Activated naive CD8-positive, alpha-beta T cell treated with anti-CD3 and anti-CD28 coated beads for 36 hours (primary cell): Measurements from ENCODE around the gene RALA. TPM values are rescaled to one million over a fixed set of nuclear protein-coding genes. Genes with fewer than 3 reads are reported as not detected.

ENCODE experiments used
- DNase-seq: peaks from one replicate; pipeline ENCODE4 v3.0.0; 2021
- H3K27ac Mint-ChIP-seq: one replicate; pipeline ENCODE4 v1.8.0; 2022; ENCODE audit warnings: mild to moderate bottlenecking, moderate library complexity, mixed read lengths
- H3K27me3 Mint-ChIP-seq: one replicate; pipeline ENCODE4 v1.8.0; 2022; ENCODE audit warnings: mild to moderate bottlenecking, mixed read lengths
- H3K36me3 Mint-ChIP-seq: one replicate; pipeline ENCODE4 v1.8.0; 2021; ENCODE audit warnings: mild to moderate bottlenecking, mixed read lengths
- H3K4me1 Mint-ChIP-seq: one replicate; pipeline ENCODE4 v1.8.0; 2021; ENCODE audit warnings: mixed read lengths
- H3K4me3 Mint-ChIP-seq: one replicate; pipeline ENCODE4 v1.8.0; 2022; ENCODE audit warnings: mild to moderate bottlenecking, moderate library complexity, mixed read lengths
- H3K9me3 Mint-ChIP-seq: one replicate; pipeline ENCODE4 v1.8.0; 2022; ENCODE audit warnings: mixed read lengths
- total RNA-seq, 2 experiments: library from RNA; stranded (reverse); gene quantifications; one replicate each; pipeline ENCODE4 v1.2.3, GENCODE V29; 2021

Gene RALA
- total RNA-seq, 2 experiments from 2014 or later = 38.0 to 40.6 TPM

- Mint-ChIP-seq H3K36me3 (no peaks in the 10 kb centered on the region), H3K4me1 (peaks cover 49% of the 10 kb centered on the region), H3K27me3 (peaks cover 5% of the 10 kb centered on the region), H3K27ac (no peak overlapping the region), H3K9me3 (peaks cover 3% of the 10 kb centered on the region), H3K4me3 (no peak overlapping the region)
- no peak for DNase-seq
Measured at GRCh38 chr7:39606352-39606751, 17.0 kb upstream of the RALA start.

- peaks cover 3% of the 10 kb centered on the region for H3K9me3 Mint-ChIP-seq
- no peaks in the 10 kb centered on the region for H3K36me3 Mint-ChIP-seq
- no peak for DNase-seq
- H3K27ac Mint-ChIP-seq = no peak overlapping the region
- H3K4me3 Mint-ChIP-seq = no peak overlapping the region
- peaks cover 5% of the 10 kb centered on the region for H3K27me3 Mint-ChIP-seq
- peaks cover 49% of the 10 kb centered on the region for H3K4me1 Mint-ChIP-seq
Measured at GRCh38 chr7:39606941-39607340, 16.4 kb upstream of the RALA start.

GRCh38 chr7:39607865-39608264 is 15.5 kb upstream of the RALA start:
- DNase-seq = no peak
- Mint-ChIP-seq H3K9me3 (peaks cover 3% of the 10 kb centered on the region), H3K36me3 (no peaks in the 10 kb centered on the region), H3K27me3 (peaks cover 9% of the 10 kb centered on the region), H3K27ac (no peak overlapping the region), H3K4me1 (peaks cover 49% of the 10 kb centered on the region), H3K4me3 (no peak overlapping the region)

- Mint-ChIP-seq H3K4me1 (peaks cover 49% of the 10 kb centered on the region), H3K9me3 (peaks cover 3% of the 10 kb centered on the region), H3K36me3 (no peaks in the 10 kb centered on the region), H3K27me3 (peaks cover 12% of the 10 kb centered on the region), H3K4me3 (peak overlapping the region; percentile 1), H3K27ac (no peak overlapping the region)
- DNase-seq = no peak
Measured at GRCh38 chr7:39608278-39608677, 15.1 kb upstream of the RALA start.

GRCh38 chr7:39609113-39609934 is 14.0 kb upstream of the RALA start:
- no peaks in the 10 kb centered on the region for H3K9me3 Mint-ChIP-seq
- no peaks in the 10 kb centered on the region for H3K36me3 Mint-ChIP-seq
- H3K27me3 Mint-ChIP-seq = peaks cover 16% of the 10 kb centered on the region
- peak overlapping the region; percentile 50 for H3K27ac Mint-ChIP-seq
- peak overlapping the region; percentile 58 for H3K4me3 Mint-ChIP-seq
- peak; percentile 35 for DNase-seq
- H3K4me1 Mint-ChIP-seq = peaks cover 41% of the 10 kb centered on the region

- no peak for DNase-seq
- peak overlapping the region; percentile 50 for H3K27ac Mint-ChIP-seq
- peaks cover 17% of the 10 kb centered on the region for H3K27me3 Mint-ChIP-seq
- H3K4me1 Mint-ChIP-seq = peaks cover 37% of the 10 kb centered on the region
- H3K9me3 Mint-ChIP-seq = no peaks in the 10 kb centered on the region
- H3K4me3 Mint-ChIP-seq = peak overlapping the region; percentile 58
- H3K36me3 Mint-ChIP-seq = no peaks in the 10 kb centered on the region
Measured at GRCh38 chr7:39609935-39610263, 13.5 kb upstream of the RALA start.

GRCh38 chr7:39613577-39613976 is 9.8 kb upstream of the RALA start:
- no peak for DNase-seq
- peaks cover 10% of the 10 kb centered on the region for H3K4me1 Mint-ChIP-seq
- H3K27me3 Mint-ChIP-seq = peaks cover 21% of the 10 kb centered on the region
- no peaks in the 10 kb centered on the region for H3K9me3 Mint-ChIP-seq
- H3K27ac Mint-ChIP-seq = no peak overlapping the region
- no peaks in the 10 kb centered on the region for H3K36me3 Mint-ChIP-seq
- no peak overlapping the region for H3K4me3 Mint-ChIP-seq

- no peaks in the 10 kb centered on the region for H3K36me3 Mint-ChIP-seq
- no peak overlapping the region for H3K27ac Mint-ChIP-seq
- H3K4me1 Mint-ChIP-seq = peaks cover 4% of the 10 kb centered on the region
- peaks cover 21% of the 10 kb centered on the region for H3K27me3 Mint-ChIP-seq
- H3K9me3 Mint-ChIP-seq = no peaks in the 10 kb centered on the region
- H3K4me3 Mint-ChIP-seq = no peak overlapping the region
- DNase-seq = no peak
Measured at GRCh38 chr7:39614299-39614698, 9.1 kb upstream of the RALA start.

- Mint-ChIP-seq H3K9me3 (no peaks in the 10 kb centered on the region), H3K4me3 (no peak overlapping the region), H3K36me3 (peaks cover under 1% of the 10 kb centered on the region), H3K4me1 (no peaks in the 10 kb centered on the region), H3K27me3 (peaks cover 16% of the 10 kb centered on the region), H3K27ac (no peak overlapping the region)
- no peak for DNase-seq
Measured at GRCh38 chr7:39615350-39615975, 7.9 kb upstream of the RALA start.

- Mint-ChIP-seq H3K27ac (no peak overlapping the region), H3K27me3 (peaks cover 16% of the 10 kb centered on the region), H3K4me1 (no peaks in the 10 kb centered on the region), H3K36me3 (peaks cover 2% of the 10 kb centered on the region), H3K9me3 (no peaks in the 10 kb centered on the region), H3K4me3 (no peak overlapping the region)
- DNase-seq = no peak
Measured at GRCh38 chr7:39616138-39616537, 7.2 kb upstream of the RALA start.

- H3K9me3 Mint-ChIP-seq = no peaks in the 10 kb centered on the region
- H3K36me3 Mint-ChIP-seq = peaks cover 4% of the 10 kb centered on the region
- H3K27me3 Mint-ChIP-seq = peaks cover 16% of the 10 kb centered on the region
- no peak overlapping the region for H3K4me3 Mint-ChIP-seq
- peaks cover 3% of the 10 kb centered on the region for H3K4me1 Mint-ChIP-seq
- no peak overlapping the region for H3K27ac Mint-ChIP-seq
- no peak for DNase-seq
Measured at GRCh38 chr7:39617005-39617404, 6.4 kb upstream of the RALA start.

- Mint-ChIP-seq H3K27ac (no peak overlapping the region), H3K36me3 (peaks cover 9% of the 10 kb centered on the region), H3K4me1 (peaks cover 9% of the 10 kb centered on the region), H3K27me3 (peaks cover 9% of the 10 kb centered on the region), H3K4me3 (no peak overlapping the region), H3K9me3 (no peaks in the 10 kb centered on the region)
- DNase-seq = no peak
Measured at GRCh38 chr7:39618868-39619267, 4.5 kb upstream of the RALA start.

- H3K9me3 Mint-ChIP-seq = no peaks in the 10 kb centered on the region
- DNase-seq = no peak
- peaks cover 19% of the 10 kb centered on the region for H3K4me1 Mint-ChIP-seq
- no peak overlapping the region for H3K27ac Mint-ChIP-seq
- peaks cover 4% of the 10 kb centered on the region for H3K27me3 Mint-ChIP-seq
- no peak overlapping the region for H3K4me3 Mint-ChIP-seq
- H3K36me3 Mint-ChIP-seq = peaks cover 9% of the 10 kb centered on the region
Measured at GRCh38 chr7:39620486-39620885, 2.9 kb upstream of the RALA start.

- no peak for DNase-seq
- peaks cover 25% of the 10 kb centered on the region for H3K4me1 Mint-ChIP-seq
- peaks cover 11% of the 10 kb centered on the region for H3K36me3 Mint-ChIP-seq
- H3K9me3 Mint-ChIP-seq = no peaks in the 10 kb centered on the region
- H3K27me3 Mint-ChIP-seq = no peaks in the 10 kb centered on the region
- no peak overlapping the region for H3K4me3 Mint-ChIP-seq
- no peak overlapping the region for H3K27ac Mint-ChIP-seq
Measured at GRCh38 chr7:39621261-39621660, 2.1 kb upstream of the RALA start.

- H3K4me1 Mint-ChIP-seq = peaks cover 31% of the 10 kb centered on the region
- no peak for DNase-seq
- H3K4me3 Mint-ChIP-seq = peak overlapping the region; percentile 83
- H3K36me3 Mint-ChIP-seq = peaks cover 11% of the 10 kb centered on the region
- no peaks in the 10 kb centered on the region for H3K9me3 Mint-ChIP-seq
- H3K27me3 Mint-ChIP-seq = no peaks in the 10 kb centered on the region
- peak overlapping the region; percentile 90 for H3K27ac Mint-ChIP-seq
Measured at GRCh38 chr7:39621784-39622411, 1.5 kb upstream of the RALA start.
